T-helper 1 cell (primary cell): Measurements from ENCODE around the gene PDK3.

Experiments
- DNase-seq, 5 donors: peaks; one replicate each; pipeline ENCODE4 v3.0.0-alpha.2; 2012 to 2020

PDK3 gene

GRCh38 chrX:24483596-24483995 lies 18.5 kb downstream of the PDK3 start:
- no peak for DNase-seq

DNA sequence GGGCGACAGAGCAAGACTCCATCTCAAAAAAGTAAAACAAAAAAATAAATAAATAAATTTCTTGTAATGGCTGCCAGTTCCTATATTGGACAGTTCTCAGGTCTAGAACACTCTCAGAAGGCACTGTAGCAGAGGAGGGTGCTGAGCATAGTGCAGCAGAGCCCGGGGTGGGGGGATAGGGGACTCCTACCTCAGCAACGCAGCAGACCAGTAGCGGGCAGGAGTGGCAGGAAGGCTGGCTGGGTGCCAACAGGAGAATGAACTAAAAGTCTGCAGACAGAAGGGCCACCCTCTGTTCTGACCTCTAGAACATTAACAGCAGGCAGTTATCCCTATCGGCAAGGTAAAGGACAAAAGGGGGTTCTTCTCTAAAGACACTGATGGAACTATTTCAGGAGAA lies 20.2 kb downstream of the PDK3 start:
- no peak for DNase-seq

- no peak for DNase-seq
Measured at GRCh38 chrX:24485976-24486680, 21.0 kb downstream of the PDK3 start.

DNA sequence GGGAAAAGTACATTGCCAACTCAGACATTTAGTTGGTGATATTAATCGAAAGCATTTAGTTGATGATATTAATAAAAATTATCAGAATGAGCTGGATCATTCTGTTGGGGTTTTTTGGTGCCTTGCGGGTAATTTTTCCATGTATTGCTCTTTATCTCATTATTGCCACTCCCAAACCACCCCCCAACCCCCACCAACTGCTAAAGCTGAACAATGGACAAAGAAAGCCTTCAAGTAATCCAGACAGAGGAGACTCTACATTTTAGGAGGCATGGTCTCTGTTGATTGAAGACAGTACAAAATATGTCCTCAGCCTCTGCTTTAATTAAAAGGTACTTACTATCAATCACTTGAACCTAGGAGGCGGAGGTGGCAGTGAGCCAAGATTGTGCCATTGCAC lies 22.5 kb downstream of the PDK3 start:
- DNase-seq: no peak

- no peak for DNase-seq
Measured at GRCh38 chrX:24491741-24492140, 26.7 kb downstream of the PDK3 start.

GRCh38 chrX:24493740-24494581 lies 28.9 kb downstream of the PDK3 start:
- no peak for DNase-seq

DNA sequence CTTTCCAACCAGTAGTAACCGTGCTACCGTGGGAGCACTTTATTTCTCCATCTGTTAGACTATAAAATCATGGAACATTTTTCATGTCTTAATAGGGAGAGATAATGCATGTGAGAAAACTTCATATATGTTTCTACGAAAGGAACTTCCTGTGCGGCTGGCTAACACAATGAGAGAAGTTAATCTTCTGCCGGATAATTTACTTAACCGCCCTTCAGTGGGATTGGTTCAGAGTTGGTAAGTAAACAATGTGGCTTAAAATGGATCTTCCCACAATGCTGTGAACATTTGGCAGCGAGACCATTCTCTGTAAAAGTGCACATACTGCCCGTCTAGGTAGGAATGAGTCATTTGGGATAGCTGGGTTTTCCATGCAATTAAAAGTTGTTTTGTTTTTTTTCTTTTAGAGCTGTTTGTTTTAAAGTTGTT lies 29.6 kb downstream of the PDK3 start:
- no peak for DNase-seq

- DNase-seq: no peak
Measured at GRCh38 chrX:24495700-24496099, 30.6 kb downstream of the PDK3 start.

DNA sequence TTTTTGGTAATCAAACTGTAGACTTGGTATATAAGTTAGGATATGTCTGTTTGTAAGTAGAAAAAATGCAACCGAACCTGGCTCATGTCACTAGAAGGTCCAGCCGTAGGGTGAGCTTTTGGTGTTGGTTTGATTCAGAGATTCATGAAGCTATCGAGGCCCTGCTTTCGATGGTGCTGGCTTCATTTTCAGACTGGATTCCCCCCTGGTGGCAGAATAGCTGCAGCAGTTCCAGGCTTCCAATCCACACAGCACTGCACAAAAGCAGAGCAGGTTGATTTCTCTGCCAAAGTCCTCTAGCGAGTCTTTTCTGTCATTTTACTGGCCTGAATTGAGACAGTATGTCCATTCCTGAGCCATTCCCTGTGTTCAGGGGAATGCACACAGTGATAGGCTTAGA lies 33.1 kb downstream of the PDK3 start:
- peak in 3 of 5 donors; percentile 10 to 15 (median 14) for DNase-seq

GRCh38 chrX:24498975-24499374 lies 33.9 kb downstream of the PDK3 start:
- DNase-seq: peak in 1 of 5 donors; percentile 40

DNA sequence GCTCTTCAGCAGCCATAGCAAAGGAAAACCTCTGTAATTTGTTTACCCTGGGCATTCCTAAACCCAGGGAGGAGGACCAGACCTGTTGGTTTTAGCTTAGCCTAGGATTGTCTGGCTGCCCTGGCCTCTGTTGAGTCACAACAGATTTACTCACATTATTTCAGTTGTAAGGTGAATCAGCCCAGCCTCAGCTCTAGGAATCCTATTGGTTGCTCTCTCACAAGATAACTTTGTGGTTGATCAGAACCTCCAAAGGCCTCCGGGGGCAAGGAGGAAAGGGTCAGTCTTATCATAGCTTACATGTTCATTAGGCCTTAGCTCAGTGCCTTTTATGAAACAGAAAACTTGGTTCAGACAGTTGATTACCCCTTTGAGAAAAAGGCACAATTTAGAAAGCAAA lies 41.0 kb downstream of the PDK3 start:
- DNase-seq: peak in 1 of 5 donors; percentile 44

DNA sequence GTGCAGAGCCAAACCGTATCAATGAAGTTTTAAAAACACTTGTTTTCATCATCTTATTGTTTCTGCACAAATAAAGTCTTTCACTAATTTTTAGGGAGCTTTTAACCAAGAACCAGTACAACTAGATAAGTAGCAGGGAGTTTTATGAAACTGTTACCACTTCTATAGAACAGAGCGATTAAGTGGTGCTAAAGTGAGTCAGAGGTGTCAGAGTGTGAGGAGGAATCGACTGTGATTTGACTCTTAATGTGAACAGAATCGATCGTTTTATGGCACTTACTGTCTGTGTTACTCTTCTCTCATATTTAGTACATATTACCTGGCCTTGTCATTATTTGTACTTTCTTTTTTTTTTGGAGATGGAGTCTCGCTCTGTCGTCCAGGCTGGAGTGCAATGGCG lies 43.3 kb downstream of the PDK3 start:
- no peak for DNase-seq

DNA sequence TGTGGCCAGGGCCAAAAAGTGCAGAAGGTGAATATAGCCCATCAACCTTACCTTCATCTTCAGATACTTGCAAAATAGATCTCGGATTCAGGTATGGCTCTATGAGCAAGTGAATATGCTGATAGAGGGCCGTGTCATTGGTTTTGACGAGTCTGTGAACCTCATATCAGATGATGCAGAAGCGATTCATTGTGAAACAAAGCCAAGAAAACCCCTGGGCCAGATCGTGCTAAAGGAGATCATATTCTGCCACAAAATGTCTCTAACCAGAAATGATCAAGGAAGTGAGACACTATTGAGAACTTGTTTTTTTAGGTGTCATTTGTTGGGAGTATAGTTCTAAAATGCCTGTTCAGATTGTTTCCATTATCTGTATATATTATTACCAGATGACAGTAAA lies 48.3 kb downstream of the PDK3 start:
- DNase-seq: peak in 1 of 5 donors; percentile 76

- DNase-seq: no peak
Measured at GRCh38 chrX:24515447-24515846, 50.4 kb downstream of the PDK3 start.

- no peak for DNase-seq
Measured at GRCh38 chrX:24520472-24520871, 55.4 kb downstream of the PDK3 start.

DNA sequence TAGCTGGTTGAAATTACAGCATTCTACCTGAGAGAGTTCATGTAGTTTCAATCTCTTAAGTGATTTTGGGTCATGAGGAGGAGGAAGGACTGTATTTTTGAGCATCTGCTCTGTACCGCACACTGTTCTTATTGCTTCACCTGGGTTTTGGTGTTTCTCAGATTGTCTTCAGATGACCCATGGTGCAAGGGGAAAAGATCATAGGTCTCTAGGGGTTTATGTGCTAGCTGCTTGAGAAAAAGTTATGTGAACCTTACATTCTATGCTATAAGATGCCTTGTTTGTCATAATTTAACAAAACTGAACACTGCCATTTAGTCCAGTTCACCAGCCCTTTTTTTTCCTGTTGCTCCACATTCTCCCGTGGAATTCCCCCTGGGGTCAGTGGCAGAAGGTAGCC lies 60.4 kb downstream of the PDK3 start:
- no peak for DNase-seq

DNA sequence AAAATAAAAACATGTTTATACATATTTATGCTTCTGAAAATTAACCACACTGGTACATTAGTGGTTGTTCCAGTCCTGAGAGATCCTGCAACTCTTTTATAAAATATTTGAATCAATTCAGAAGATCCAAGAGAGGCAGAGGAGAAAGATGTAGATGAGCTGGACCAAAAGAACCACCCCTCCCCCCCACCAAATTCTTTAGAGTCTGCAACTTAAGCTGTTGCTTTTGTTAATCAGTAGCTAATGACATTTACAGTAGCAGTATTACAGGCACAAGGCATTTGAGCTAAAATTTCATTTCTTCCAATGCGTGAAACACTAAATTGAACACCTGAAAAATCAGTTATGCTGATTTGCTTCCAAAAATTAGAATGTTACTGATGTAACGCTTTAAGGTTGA lies 61.5 kb downstream of the PDK3 start:
- no peak for DNase-seq

- no peak for DNase-seq
Measured at GRCh38 chrX:24528605-24529004, 63.5 kb downstream of the PDK3 start.

GRCh38 chrX:24536551-24536950 lies 71.5 kb downstream of the PDK3 start:
- no peak for DNase-seq

DNA sequence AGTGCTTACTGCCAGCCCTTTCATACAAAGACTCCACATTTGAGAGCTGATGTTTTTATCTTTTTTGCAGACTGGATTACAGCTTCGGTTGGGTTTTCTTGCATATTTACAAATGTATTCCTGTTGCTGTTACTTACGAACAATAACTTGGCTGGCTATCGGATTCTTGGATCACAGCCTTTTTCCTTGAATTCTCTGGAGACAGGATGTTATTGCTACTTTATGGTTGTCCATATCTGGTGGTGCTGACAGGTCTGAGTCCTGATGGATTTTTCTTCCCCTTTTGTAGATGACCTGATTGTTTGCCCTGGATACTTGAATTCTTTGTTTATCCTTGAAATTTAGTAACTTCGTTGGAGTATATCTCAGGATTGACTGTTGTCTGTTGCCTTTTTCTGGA lies 77.7 kb downstream of the PDK3 start:
- no peak for DNase-seq

DNA sequence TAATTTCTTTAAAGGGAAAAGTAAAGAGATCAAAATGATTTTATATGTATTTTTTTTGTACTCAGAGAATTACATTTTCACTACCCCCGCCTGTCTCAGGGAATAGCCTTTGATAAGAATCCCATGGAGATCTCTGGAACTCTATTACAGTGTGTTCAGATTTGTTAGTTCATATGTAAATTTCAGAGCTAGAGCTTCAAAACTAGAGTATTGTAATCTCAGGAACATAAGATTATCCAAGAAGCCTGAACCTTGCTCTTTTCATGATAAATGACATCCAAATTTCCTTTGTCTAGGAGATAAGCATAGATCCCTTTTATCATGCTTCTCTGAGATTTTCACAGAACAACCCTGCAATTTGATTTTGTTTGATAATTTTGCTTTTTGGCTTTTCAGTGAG lies 82.9 kb downstream of the PDK3 start:
- no peak for DNase-seq

GRCh38 chrX:24550166-24550565 lies 85.1 kb downstream of the PDK3 start:
- DNase-seq: no peak

DNA sequence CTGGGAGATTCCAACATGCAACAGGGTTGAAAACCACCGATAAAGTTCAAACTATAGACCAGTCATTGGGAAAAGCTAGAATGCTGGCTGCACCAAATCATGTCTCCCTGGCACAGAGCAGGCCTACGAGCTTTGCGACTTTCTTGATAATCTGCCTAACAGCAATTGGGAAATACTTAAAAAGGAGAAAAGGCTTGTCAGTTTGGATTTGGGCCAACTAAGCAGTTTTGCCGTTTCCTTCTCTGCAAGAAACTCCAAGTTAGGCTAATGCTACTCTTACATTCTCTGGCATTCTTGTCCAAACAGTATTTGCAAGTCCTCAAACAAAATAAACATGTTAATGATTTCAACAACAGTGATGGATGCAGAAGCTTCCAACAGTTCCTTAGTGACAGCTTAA lies 87.9 kb downstream of the PDK3 start:
- DNase-seq: no peak

DNA sequence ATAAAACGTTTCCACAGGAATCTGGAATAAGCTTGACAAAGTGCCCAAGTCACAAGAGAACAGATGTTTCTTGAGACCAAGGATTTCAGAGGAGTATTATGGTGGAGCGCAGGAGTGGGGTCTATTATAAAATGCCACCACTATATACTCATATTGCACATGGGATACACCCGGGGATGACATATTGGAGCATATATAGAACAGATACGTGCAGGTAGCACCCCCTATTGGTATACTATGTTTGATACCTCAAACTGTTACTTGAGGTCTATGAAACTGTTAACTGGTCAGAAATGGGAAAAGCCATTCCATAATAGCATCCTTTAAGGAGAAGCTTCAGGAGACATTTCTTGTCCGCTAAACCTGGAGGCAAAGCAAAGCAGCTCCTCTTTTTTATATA lies 96.0 kb downstream of the PDK3 start:
- DNase-seq: peak in 1 of 5 donors; percentile 22
